Upper lobe of left lung (tissue), 6 donors: ENCODE measurements around the gene UCN2. TPM values are rescaled to one million over a fixed set of nuclear protein-coding genes. Genes with fewer than 3 reads are reported as not detected.

Source experiments
- ATAC-seq, 2 donors: fragments of 200-7000 bp; cut with Tn5 transposase; one replicate each; pipeline ENCODE4 v1.9.1; 2022; ENCODE audit warnings: mild to moderate bottlenecking in 2 of 2, moderate library complexity in 2 of 2; ENCODE audit not compliant: low FRiP score in 2 of 2
- DNase-seq, 2 donors: peaks; one replicate each; pipeline ENCODE4 v3.0.0-alpha.2; 2019 to 2020
- H3K27ac ChIP-seq, 4 donors: fragments of 200-600 bp; sonication (generic); one replicate each; pipeline ENCODE4 v1.5.1; 2016 to 2019
- H3K27me3 ChIP-seq, 4 donors: fragments of 200-600 bp; sonication (generic); one replicate each; pipeline ENCODE4 v1.5.1; 2017 to 2019
- H3K36me3 ChIP-seq, 4 donors: fragments of 200-600 bp; sonication (generic); one replicate each; pipeline ENCODE4 v1.5.1; 2016 to 2019
- H3K4me1 ChIP-seq, 4 donors: fragments of 200-600 bp; sonication (generic); one replicate each; pipeline ENCODE4 v1.5.1; 2018 to 2019
- H3K4me3 ChIP-seq, 4 donors: fragments of 200-600 bp; sonication (generic); one replicate each; pipeline ENCODE4 v1.5.1; 2017 to 2019; ENCODE audit warnings: mild to moderate bottlenecking in 2 of 4, moderate library complexity in 1 of 4
- H3K9me3 ChIP-seq, 4 donors: fragments of 200-600 bp; sonication (generic); one replicate each; pipeline ENCODE4 v1.5.1; 2018 to 2019
- CTCF ChIP-seq, 6 experiments: fragments of 450-650 bp in 4 of 6; fragments of 200-600 bp in 2 of 6; sonication (generic) in 2 of 6; IDR thresholded peaks; one replicate each; pipeline ENCODE4 v1.5.1; 2016 to 2019; ENCODE audit warnings: antibody characterized with exemption in 6 of 6
- EP300 ChIP-seq, 4 donors: sonication (generic); formaldehyde crosslinking; IDR thresholded peaks; one replicate each; pipeline ENCODE4 v1.5.1; 2017; ENCODE audit warnings: antibody characterized with exemption in 4 of 4, control low read depth in 2 of 4
- POLR2A ChIP-seq, 4 donors: fragments of 450-650 bp; IDR thresholded peaks; one replicate each; pipeline ENCODE4 v1.5.1; 2016 to 2017; ENCODE audit warnings: antibody characterized with exemption in 4 of 4, mild to moderate bottlenecking in 2 of 4
- POLR2AphosphoS5 ChIP-seq, 2 donors: sonication (generic); formaldehyde crosslinking; IDR thresholded peaks; one replicate each; pipeline ENCODE4 v1.5.1; 2017; ENCODE audit warnings: antibody characterized with exemption in 2 of 2
- WGBS, 2 donors: methylation state at CpG; one replicate each; pipeline ENCODE4 v1.1.5; 2017 to 2018; 5-methylcytosine and 5-hydroxymethylcytosine counted together
- total RNA-seq, 6 donors: library from RNA; depleted of rRNA in 4 of 6; stranded (reverse); fragments of >200 nt in 4 of 6; gene quantifications; one replicate each; pipeline versions ENCODE4 v1.1.0 to v1.2.1, GENCODE V29; 2016 to 2021
- donor health status: DM: no; HTN: no; CAD: no; lungs with moderate emphysema.
- donor health status: DM: no; HTN: yes; CAD: no; lungs with severe emphysema.

UCN2 gene
- total RNA-seq, 6 donors from 2014 or later, result not detected

DNA sequence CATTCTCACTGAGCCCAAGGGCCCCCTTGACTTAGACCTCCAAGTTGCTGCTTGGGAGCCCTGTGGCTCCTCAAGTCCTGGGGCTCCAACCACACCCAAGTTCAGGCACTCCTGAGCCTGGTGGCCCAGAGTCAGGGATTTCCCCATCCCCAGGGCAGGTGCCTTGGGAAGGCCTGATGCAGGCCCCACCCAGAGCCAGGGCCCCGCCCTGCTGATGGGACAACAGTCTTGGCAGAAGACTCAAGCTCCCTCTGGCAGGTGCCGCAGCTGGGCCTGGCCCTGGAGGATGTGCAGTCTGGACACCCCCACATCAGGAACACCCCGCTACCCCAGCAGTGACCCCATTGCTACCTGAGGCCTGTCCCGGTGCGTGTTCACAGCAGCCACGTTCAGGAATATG is 41.9 kb downstream of the UCN2 start:
- H3K36me3 ChIP-seq, result peaks cover 0 to 13% (median 0%) of the 10 kb centered on the region in 4 donors

DNA sequence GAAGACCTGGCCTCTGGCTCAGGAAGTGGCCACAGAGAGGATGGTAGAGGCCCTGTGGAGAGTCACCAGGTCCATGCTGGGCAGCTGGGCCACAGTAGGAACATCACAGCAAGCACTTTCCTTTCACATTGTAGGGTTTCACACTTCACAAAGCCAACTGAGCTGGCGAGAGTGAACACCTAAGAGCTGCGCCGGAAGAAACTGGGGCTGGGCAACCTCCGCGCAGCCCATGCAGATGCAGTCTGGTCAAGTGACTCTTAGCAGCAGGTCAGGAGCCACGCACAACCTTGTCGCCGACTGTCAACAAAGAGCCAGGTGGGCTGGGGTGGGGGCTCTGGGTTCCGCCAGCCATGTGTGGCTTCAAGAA is 44.3 kb downstream of the UCN2 start:
- 92 to 95% methylated on average over 9 of the region's 9 CpGs for WGBS, 2 donors
- no peaks in the 10 kb centered on the region for H3K9me3 ChIP-seq
- no peak overlapping the region for H3K4me3 ChIP-seq
- ATAC-seq (no peak), DNase-seq (no peak)
- H3K36me3 ChIP-seq, result peaks cover 0 to 13% (median 0%) of the 10 kb centered on the region in 4 donors
- TF ChIP-seq POLR2A (IDR thresholded peaks at IDR 0.05), result no peak
- TF ChIP-seq EP300 (IDR thresholded peaks at IDR 0.05), result no peak
- no peak for TF ChIP-seq CTCF (IDR thresholded peaks at IDR 0.05)
- no peak for TF ChIP-seq POLR2AphosphoS5 (IDR thresholded peaks at IDR 0.05)
- no peak overlapping the region for H3K27ac ChIP-seq
- H3K4me1 ChIP-seq, result no peaks in the 10 kb centered on the region
- H3K27me3 ChIP-seq, result no peaks in the 10 kb centered on the region

More for the DNA sequence above, 41.9 kb downstream of the UCN2 start:
- Histone ChIP-seq H3K9me3 (no peaks in the 10 kb centered on the region), H3K27ac (no peak overlapping the region), H3K27me3 (no peaks in the 10 kb centered on the region), H3K4me1 (no peaks in the 10 kb centered on the region), H3K4me3 (no peak overlapping the region)
- no peak for ATAC-seq
- WGBS, 2 donors, result 94 to 100% methylated on average over 1 to 4 of the region's 6 CpGs
- no peak for TF ChIP-seq EP300 (IDR thresholded peaks at IDR 0.05)
- TF ChIP-seq POLR2A (IDR thresholded peaks at IDR 0.05), result no peak
- TF ChIP-seq POLR2AphosphoS5 (IDR thresholded peaks at IDR 0.05), result no peak
- TF ChIP-seq CTCF (IDR thresholded peaks at IDR 0.05), result no peak
- peak in 1 of 2 donors; percentile 69 for DNase-seq

DNA sequence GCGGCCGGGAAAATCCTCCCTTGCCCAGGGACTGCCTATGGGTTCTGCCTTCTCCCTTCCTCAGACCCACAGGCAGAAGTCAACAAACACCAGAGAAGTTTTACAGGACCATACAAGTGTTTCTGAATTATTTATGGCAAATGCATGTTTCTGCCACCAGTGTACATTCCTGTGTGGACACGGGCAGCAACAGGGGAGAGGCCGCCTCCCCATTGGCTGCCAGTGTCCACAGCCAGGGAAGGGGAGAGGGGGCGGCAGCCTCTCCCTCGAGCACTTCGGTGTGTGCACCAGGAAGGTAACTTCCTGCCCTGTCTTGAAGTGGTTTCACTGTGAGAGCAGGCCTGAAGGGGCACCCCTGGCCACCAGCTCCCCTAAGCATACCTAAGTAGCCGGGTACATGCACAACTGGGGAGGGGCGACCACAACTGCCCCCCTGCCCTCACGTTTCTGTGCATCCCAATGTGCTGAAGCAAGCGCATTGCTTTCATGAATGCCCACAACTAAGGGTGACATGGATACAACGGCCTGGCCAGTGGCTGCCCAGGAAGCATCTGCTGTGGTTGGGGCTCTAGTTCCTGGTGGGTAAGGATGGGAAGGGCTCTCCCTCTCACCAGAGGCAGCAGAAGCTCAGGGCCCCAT is 44.8 kb downstream of the UCN2 start:
- Histone ChIP-seq H3K27me3 (no peaks in the 10 kb centered on the region), H3K4me3 (no peak overlapping the region), H3K4me1 (no peaks in the 10 kb centered on the region), H3K27ac (no peak overlapping the region), H3K36me3 (peaks cover 0 to 13% (median 0%) of the 10 kb centered on the region in 4 donors), H3K9me3 (no peaks in the 10 kb centered on the region)
- TF ChIP-seq POLR2A (IDR thresholded peaks at IDR 0.05) (no peak), CTCF (IDR thresholded peaks at IDR 0.05) (no peak), EP300 (IDR thresholded peaks at IDR 0.05) (no peak), POLR2AphosphoS5 (IDR thresholded peaks at IDR 0.05) (no peak)
- WGBS, 2 donors, result 64 to 66% methylated on average over 7 to 11 of the region's 12 CpGs
- ATAC-seq (no peak), DNase-seq (no peak)

- Histone ChIP-seq H3K27me3 (no peaks in the 10 kb centered on the region), H3K4me3 (no peak overlapping the region), H3K4me1 (no peaks in the 10 kb centered on the region), H3K36me3 (peaks cover 0 to 10% (median 0%) of the 10 kb centered on the region in 4 donors), H3K9me3 (no peaks in the 10 kb centered on the region), H3K27ac (no peak overlapping the region)
- ATAC-seq (no peak), DNase-seq (no peak)
- WGBS, 2 donors, result 86 to 91% methylated on average over 6 of the region's 6 CpGs
- no peak for TF ChIP-seq POLR2A (IDR thresholded peaks at IDR 0.05)
- no peak for TF ChIP-seq POLR2AphosphoS5 (IDR thresholded peaks at IDR 0.05)
- TF ChIP-seq CTCF (IDR thresholded peaks at IDR 0.05), result no peak
Observed at GRCh38 chr3:48518069-48518468, 45.5 kb downstream of the UCN2 start.

DNA sequence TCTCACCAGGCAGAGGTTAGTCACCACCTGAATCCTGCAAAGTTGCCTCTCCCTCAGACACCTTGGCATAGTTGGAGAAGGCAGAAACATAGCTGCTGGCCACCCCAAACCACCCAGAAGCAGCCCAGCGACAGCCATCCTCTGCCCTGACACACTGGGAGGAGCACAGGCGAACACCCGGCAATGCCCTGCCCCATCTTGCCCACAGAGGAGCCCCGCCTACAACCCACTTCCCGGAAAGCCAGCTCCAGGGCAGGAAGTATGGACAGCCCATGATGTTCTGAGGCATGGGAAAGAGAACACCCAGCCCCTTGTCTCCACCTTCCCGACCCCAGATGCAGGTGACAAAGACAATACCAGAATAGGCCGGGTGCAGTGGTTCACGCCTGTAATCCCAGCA is 47.0 kb downstream of the UCN2 start:
- no peak for DNase-seq
- H3K27me3 ChIP-seq, result no peaks in the 10 kb centered on the region
- no peak overlapping the region for H3K27ac ChIP-seq
- peaks cover 0 to 10% (median 0%) of the 10 kb centered on the region in 4 donors for H3K36me3 ChIP-seq
- no peaks in the 10 kb centered on the region for H3K9me3 ChIP-seq
- WGBS, 2 donors, result 55 to 74% methylated on average over 8 of the region's 8 CpGs
- no peak for ATAC-seq
- no peak for TF ChIP-seq CTCF (IDR thresholded peaks at IDR 0.05)
- TF ChIP-seq POLR2A (IDR thresholded peaks at IDR 0.05), result no peak
- TF ChIP-seq EP300 (IDR thresholded peaks at IDR 0.05), result no peak
- TF ChIP-seq POLR2AphosphoS5 (IDR thresholded peaks at IDR 0.05), result no peak
- H3K4me3 ChIP-seq, result no peak overlapping the region
- no peaks in the 10 kb centered on the region for H3K4me1 ChIP-seq
